MCF 10A (cell line): ENCODE measurements around the gene PTPRN2. TPM values are rescaled to one million over a fixed set of nuclear protein-coding genes. Genes with fewer than 3 reads are reported as not detected.

ENCODE experiments used
- BruUV-seq: library from RNA; stranded (reverse); fragments of 400-500 nt; replicated peaks from 2 replicates; lab custom pipeline; 2021; lab: Mats Ljungman, UMichigan
- CTCF ChIA-PET: fragments of 300-600 bp; sonication (Branson Sonifier 250); formaldehyde crosslinking; extraction: SDS; loops from one replicate; lab custom pipeline; 2021; ENCODE audit warnings: antibody characterized with exemption, inconsistent platforms; lab: Yijun Ruan, JAX
- POLR2A ChIA-PET: fragments of 300-600, 350-650 bp; sonication (Branson Sonifier 250); formaldehyde crosslinking; extraction: SDS; loops from one replicate; lab custom pipeline; 2020; ENCODE audit warnings: antibody characterized with exemption, inconsistent platforms; lab: Yijun Ruan, JAX
- DNase-seq: peaks from one replicate; pipeline ENCODE4 v3.0.0-alpha.2; 2018; ENCODE audit not compliant: unreplicated experiment
- H3K27ac Mint-ChIP-seq: one replicate; pipeline ENCODE4 v1.8.0; 2022; ENCODE audit warnings: mild to moderate bottlenecking, low read depth, mixed read lengths; ENCODE audit not compliant: unreplicated experiment
- H3K27me3 Mint-ChIP-seq: one replicate; pipeline ENCODE4 v1.8.0; 2022; ENCODE audit warnings: mixed read lengths; ENCODE audit not compliant: insufficient read depth, unreplicated experiment
- H3K36me3 Mint-ChIP-seq: one replicate; pipeline ENCODE4 v1.8.0; 2022; ENCODE audit warnings: mild to moderate bottlenecking, moderate library complexity, mixed read lengths; ENCODE audit not compliant: insufficient read depth, unreplicated experiment
- H3K4me1 Mint-ChIP-seq: one replicate; pipeline ENCODE4 v1.8.0; 2022; ENCODE audit warnings: mixed read lengths; ENCODE audit not compliant: insufficient read depth, unreplicated experiment
- H3K4me3 Mint-ChIP-seq: one replicate; pipeline ENCODE4 v1.8.0; 2022; ENCODE audit warnings: mild to moderate bottlenecking, moderate library complexity, mixed read lengths; ENCODE audit not compliant: unreplicated experiment
- H3K9me3 Mint-ChIP-seq: one replicate; pipeline ENCODE4 v1.8.0; 2022; ENCODE audit warnings: mixed read lengths; ENCODE audit not compliant: unreplicated experiment
- CTCF ChIP-seq: fragments of 200-600 bp; IDR thresholded peaks from one replicate; pipeline ENCODE4 v1.8.0; 2022; ENCODE audit warnings: antibody characterized with exemption, mild to moderate bottlenecking; ENCODE audit not compliant: unreplicated experiment
- intact Hi-C: fragments of 100-400 bp; cut with micrococcal nuclease; formaldehyde crosslinking; loops from 2 replicates; pipeline ENCODE4 v1.14.1; 2022
- total RNA-seq: library from RNA; stranded (reverse); gene quantifications from 2 replicates; pipeline ENCODE4 v1.2.3, GENCODE V29; 2022

Gene PTPRN2
- total RNA-seq, 1 experiment from 2014 or later = 4.5 TPM

- H3K4me1 Mint-ChIP-seq = no peaks in the 10 kb centered on the region
- H3K36me3 Mint-ChIP-seq = peaks cover 6% of the 10 kb centered on the region
- no TSS peak for BruUV-seq
- H3K27me3 Mint-ChIP-seq = peaks cover 18% of the 10 kb centered on the region
- H3K4me3 Mint-ChIP-seq = no peak overlapping the region
- H3K9me3 Mint-ChIP-seq = peaks cover 6% of the 10 kb centered on the region
- intact Hi-C loops = no loop called here
- no peak for TF ChIP-seq CTCF
- ChIA-PET CTCF (interaction anchor here (0.8 kb wide), 1 partner anchor 9 kb away, joined by 3 read pairs; no protein-coding TSS in a partner anchor), POLR2A (no interaction called here)
- H3K27ac Mint-ChIP-seq = no peak overlapping the region
- DNase-seq = no peak
These were observed 1092.5 kb downstream of the PTPRN2 start for GRCh38 chr7:157495177-157495553.

- Mint-ChIP-seq H3K4me1 (no peaks in the 10 kb centered on the region), H3K36me3 (peaks cover 6% of the 10 kb centered on the region), H3K4me3 (no peak overlapping the region), H3K27me3 (peaks cover 18% of the 10 kb centered on the region), H3K27ac (no peak overlapping the region), H3K9me3 (peaks cover 6% of the 10 kb centered on the region)
- no peak for TF ChIP-seq CTCF
- ChIA-PET POLR2A (no interaction called here), CTCF (interaction anchor here (0.8 kb wide), 1 partner anchor 9 kb away, joined by 3 read pairs; no protein-coding TSS in a partner anchor)
- DNase-seq = no peak
- BruUV-seq = no TSS peak
- intact Hi-C loops = no loop called here
These were observed 1093.0 kb downstream of the PTPRN2 start for GRCh38 chr7:157494506-157495176.

- peaks cover 18% of the 10 kb centered on the region for H3K27me3 Mint-ChIP-seq
- CTCF ChIA-PET = interaction anchor here (0.6 kb wide), 1 partner anchor 38 kb away, joined by 4 read pairs; no protein-coding TSS in a partner anchor
- intact Hi-C loops = no loop called here
- POLR2A ChIA-PET = no interaction called here
- no peaks in the 10 kb centered on the region for H3K4me1 Mint-ChIP-seq
- no peak for DNase-seq
- peaks cover 6% of the 10 kb centered on the region for H3K9me3 Mint-ChIP-seq
- peaks cover 6% of the 10 kb centered on the region for H3K36me3 Mint-ChIP-seq
- BruUV-seq = no TSS peak
- TF ChIP-seq CTCF = no peak
- no peak overlapping the region for H3K27ac Mint-ChIP-seq
- H3K4me3 Mint-ChIP-seq = no peak overlapping the region
These were observed 1093.8 kb downstream of the PTPRN2 start for GRCh38 chr7:157493776-157494175.

GRCh38 chr7:157493017-157493416, 1094.6 kb downstream of the PTPRN2 start:
- ChIA-PET POLR2A (no interaction called here), CTCF (interaction anchor here (1.0 kb wide), 1 partner anchor 60 kb away, joined by 3 read pairs; no protein-coding TSS in a partner anchor)
- BruUV-seq = no TSS peak
- intact Hi-C loops = no loop called here
- Mint-ChIP-seq H3K4me3 (no peak overlapping the region), H3K27ac (no peak overlapping the region), H3K4me1 (no peaks in the 10 kb centered on the region), H3K27me3 (peaks cover 18% of the 10 kb centered on the region), H3K36me3 (peaks cover 6% of the 10 kb centered on the region), H3K9me3 (peaks cover 6% of the 10 kb centered on the region)
- no peak for TF ChIP-seq CTCF
- peak; percentile 13 for DNase-seq
